ENCODE data around the gene APCDD1.

- TF ChIP-seq EZH2 (IDR thresholded peaks at IDR 0.05; ENCODE audit: low read length, missing control alignments) (no peak), CTCF (conservative IDR thresholded peaks at IDR 0.05 in 1 of 2, IDR thresholded peaks at IDR 0.05 in 1 of 2; ENCODE audit: low read depth in 1 of 2, low read length in 2 of 2) (no peak)
These were observed 78.7 kb downstream of the APCDD1 start for GRCh38 chr18:10533111-10533510.
